Adrenal gland (tissue), 12 donors: ENCODE data around the gene ARHGEF11. TPM values are rescaled to one million over a fixed set of nuclear protein-coding genes. Genes with fewer than 3 reads are reported as not detected.

ENCODE experiments used
- DNase-seq, 7 donors: peaks; one replicate each; pipeline ENCODE4 v3.0.0-alpha.2; 2019 to 2020
- H3K27ac ChIP-seq, 5 donors: fragments of 200-600 bp; sonication (generic) in 4 of 5; 1 replicate in 3 of 5; 2 replicates in 2 of 5; pipeline versions ENCODE4 v1.5.1 to v1.8.0; 2016 to 2020; ENCODE audit warnings: mild to moderate bottlenecking in 1 of 5
- H3K27me3 ChIP-seq: fragments of 200-600 bp; 2 replicates; pipeline ENCODE4 v1.8.0; 2021
- H3K36me3 ChIP-seq, 2 donors: fragments of 200-600 bp; replicated peaks in 1 of 2; 1 replicate in 1 of 2; 2 replicates in 1 of 2; pipeline versions ENCODE4 v1.5.1 to v1.8.0; 2018 to 2022
- H3K4me1 ChIP-seq, 2 donors: fragments of 200-600 bp; replicated peaks in 1 of 2; 1 replicate in 1 of 2; 2 replicates in 1 of 2; pipeline versions ENCODE4 v1.5.1 to v1.8.0; 2018 to 2021
- H3K4me3 ChIP-seq, 4 donors: fragments of 200-600 bp; sonication (generic) in 3 of 4; one replicate each; pipeline ENCODE4 v1.5.1; 2016 to 2018
- H3K9me3 ChIP-seq, 3 donors: fragments of 200-600 bp; sonication (generic) in 1 of 3; replicated peaks in 1 of 3; 1 replicate in 2 of 3; 2 replicates in 1 of 3; pipeline versions ENCODE4 v1.5.1 to v1.8.0; 2016 to 2021
- CTCF ChIP-seq, 6 experiments: fragments of 450-650 bp in 4 of 6; fragments of 200-600 bp in 2 of 6; sonication (generic) in 1 of 6; IDR thresholded peaks; 1 replicate in 5 of 6; 2 replicates in 1 of 6; pipeline versions ENCODE4 v1.5.1 to v1.8.0; 2016 to 2021; ENCODE audit warnings: antibody characterized with exemption in 6 of 6, mild to moderate bottlenecking in 2 of 6, moderate library complexity in 1 of 6
- POLR2A ChIP-seq, 2 donors: fragments of 450-650 bp; IDR thresholded peaks; one replicate each; pipeline ENCODE4 v1.6.1; 2017; ENCODE audit warnings: antibody characterized with exemption in 2 of 2, mild to moderate bottlenecking in 2 of 2, moderate library complexity in 1 of 2
- WGBS, 4 donors: extraction: QIAGEN DNeasy Blood & Tissue Kit in 2 of 4; methylation state at CpG; one replicate each; pipeline versions ENCODE4 v1.1.5 to v1.1.7; 2013 to 2017; 5-methylcytosine and 5-hydroxymethylcytosine counted together
- intact Hi-C, 2 donors: fragments of 100-400 bp; cut with DNase I; formaldehyde crosslinking; loops; one replicate each; pipeline versions ENCODE4 v1.14.1 to v1.15.0; 2022 to 2023
- polyA plus RNA-seq, 3 donors: library from polyadenylated mRNA; stranded (reverse); fragments of 200-250 nt in 2 of 3; fragments of 350-450 nt in 1 of 3; fragmentation: Illumina TruSeq in 1 of 3; extraction: RNeasy Lipid Tissue Mini Kit (QIAGEN cat#74804) in 1 of 3; gene quantifications; one replicate each; pipeline ENCODE4 v1.2.3, GENCODE V29; 2013 to 2014
- total RNA-seq, 9 donors: library from RNA; depleted of rRNA in 4 of 9; stranded (reverse); fragments of >200 nt in 4 of 9; fragments of 120-200 nt in 1 of 9; fragmentation: NEBNext Ultra II Directional in 1 of 9; extraction: Animal tissue kit (Norgen Biotek cat#: 25700) in 1 of 9; gene quantifications; one replicate each; pipeline versions ENCODE4 v1.1.0 to v1.2.4, GENCODE V29; 2013 to 2023
- donor health status: healthy with polysubstance abuse.
- donor health status: Bipolar disorder and iron deficiency.
- donor health status: DM: yes; HTN: yes; CAD: no.
- donor health status: DM: no; HTN: no; CAD: no.
- donor health status: DM: no; HTN: no; CAD: no.
- donor health status: DM: yes; HTN: yes; CAD: no.

The ARHGEF11 gene
- total and polyA plus RNA-seq, 12 donors: 14.2 to 69.2 (median 38.3) TPM

- Histone ChIP-seq H3K9me3 (no peaks in the 10 kb centered on the region), H3K27ac (peak overlapping the region in 1 of 5 donors; percentile 90), H3K36me3 (no peaks in the 10 kb centered on the region), H3K4me1 (peaks cover 0 to 21% of the 10 kb centered on the region in 2 donors), H3K4me3 (no peak overlapping the region), H3K27me3 (no peaks in the 10 kb centered on the region)
- no peak for TF ChIP-seq CTCF (IDR thresholded peaks at IDR 0.05)
- no peak for TF ChIP-seq POLR2A (IDR thresholded peaks at IDR 0.05)
- DNase-seq: no peak
- WGBS, 4 donors: 45 to 65% (median 56%) methylated on average over 6 of the region's 6 CpGs
- intact Hi-C loops: no loop called here
Measured at GRCh38 chr1:156900896-156901589, 144.5 kb downstream of the ARHGEF11 start.

GRCh38 chr1:156899956-156900718, 145.4 kb downstream of the ARHGEF11 start:
- peaks cover 0 to 28% of the 10 kb centered on the region in 2 donors for H3K4me1 ChIP-seq
- WGBS, 4 donors: 52 to 69% (median 63%) methylated on average over 11 to 12 of the region's 12 CpGs
- no peak for DNase-seq
- peak overlapping the region in 2 of 5 donors; percentile 84 to 90 for H3K27ac ChIP-seq
- H3K27me3 ChIP-seq: no peaks in the 10 kb centered on the region
- no peak overlapping the region for H3K4me3 ChIP-seq
- intact Hi-C loops: no loop called here
- no peaks in the 10 kb centered on the region for H3K9me3 ChIP-seq
- TF ChIP-seq POLR2A (IDR thresholded peaks at IDR 0.05) (no peak), CTCF (IDR thresholded peaks at IDR 0.05) (no peak)
- no peaks in the 10 kb centered on the region for H3K36me3 ChIP-seq

- DNase-seq: no peak
- Histone ChIP-seq H3K4me3 (no peak overlapping the region), H3K36me3 (no peaks in the 10 kb centered on the region), H3K27me3 (no peaks in the 10 kb centered on the region), H3K9me3 (no peaks in the 10 kb centered on the region), H3K27ac (peak overlapping the region in 3 of 5 donors; percentile 12 to 90 (median 84)), H3K4me1 (peaks cover 0 to 25% of the 10 kb centered on the region in 2 donors)
- 59 to 74% (median 69%) methylated on average over 12 of the region's 12 CpGs for WGBS, 4 donors
- TF ChIP-seq CTCF (IDR thresholded peaks at IDR 0.05) (no peak), POLR2A (IDR thresholded peaks at IDR 0.05) (no peak)
- intact Hi-C loops: no loop called here
Measured at GRCh38 chr1:156898971-156899664, 146.4 kb downstream of the ARHGEF11 start.

GRCh38 chr1:156898161-156898566, 147.4 kb downstream of the ARHGEF11 start:
- TF ChIP-seq POLR2A (IDR thresholded peaks at IDR 0.05) (no peak), CTCF (IDR thresholded peaks at IDR 0.05) (no peak)
- no peaks in the 10 kb centered on the region for H3K9me3 ChIP-seq
- H3K36me3 ChIP-seq: no peaks in the 10 kb centered on the region
- intact Hi-C loops: no loop called here
- DNase-seq: peak; percentile 45 to 81 (median 58)
- 26 to 45% (median 39%) methylated on average over 11 to 13 of the region's 13 CpGs for WGBS, 4 donors
- peaks cover 6% of the 10 kb centered on the region for H3K27me3 ChIP-seq
- H3K4me1 ChIP-seq: peaks cover 0 to 21% of the 10 kb centered on the region in 2 donors
- no peak overlapping the region for H3K4me3 ChIP-seq
- peak overlapping the region in 4 of 5 donors; percentile 24 to 90 (median 69) for H3K27ac ChIP-seq
